ENCODE data around the gene HAO1. TPM values are rescaled to one million over a fixed set of nuclear protein-coding genes. Genes with fewer than 3 reads are reported as not detected.

Gene HAO1
- total and polyA plus RNA-seq, 4 donors: not detected

DNA sequence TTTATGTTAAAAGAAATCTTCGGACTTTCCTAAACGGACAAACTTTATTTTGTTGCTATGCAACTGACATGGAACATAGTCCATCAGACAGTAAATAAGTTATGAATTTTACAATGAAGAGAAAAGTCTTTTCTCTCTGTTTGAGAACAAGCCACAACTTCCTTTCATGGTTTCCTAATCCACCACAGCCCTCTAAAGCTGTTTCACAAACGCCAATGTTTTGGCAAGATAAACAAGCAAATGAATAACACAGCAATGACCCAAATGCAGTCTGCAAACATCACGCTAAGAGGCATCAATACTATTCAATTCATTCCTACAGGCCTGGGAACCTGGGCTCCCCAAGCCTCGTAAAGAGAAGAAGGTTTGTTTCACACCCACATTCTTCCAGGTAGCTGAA is 60.4 kb downstream of the HAO1 start:
- no peak overlapping the region for H3K9ac ChIP-seq (ENCODE audit: insufficient read depth in 1 of 2, low read length in 2 of 2)
- H3K27ac ChIP-seq (ENCODE audit: low read depth in 1 of 2, low read length in 1 of 2): no peak overlapping the region
- H3K36me3 ChIP-seq (ENCODE audit: control insufficient read depth in 4 of 4, insufficient read depth in 4 of 4, low read length in 4 of 4): no peaks in the 10 kb centered on the region
- peaks cover 0 to 3% (median 0%) of the 10 kb centered on the region in 5 donors for H3K4me1 ChIP-seq (ENCODE audit: control insufficient read depth in 5 of 5, insufficient read depth in 5 of 5, low read length in 5 of 5)
- ATAC-seq (ENCODE audit: insufficient read depth, low FRiP score) (no peak), DNase-seq (peak in 2 of 3 donors; percentile 4 to 20)
- no peak overlapping the region for H3K4me3 ChIP-seq
- WGBS, 2 donors: 6 to 20% methylated on average over 5 of the region's 5 CpGs
- TF ChIP-seq, protein P1, sequence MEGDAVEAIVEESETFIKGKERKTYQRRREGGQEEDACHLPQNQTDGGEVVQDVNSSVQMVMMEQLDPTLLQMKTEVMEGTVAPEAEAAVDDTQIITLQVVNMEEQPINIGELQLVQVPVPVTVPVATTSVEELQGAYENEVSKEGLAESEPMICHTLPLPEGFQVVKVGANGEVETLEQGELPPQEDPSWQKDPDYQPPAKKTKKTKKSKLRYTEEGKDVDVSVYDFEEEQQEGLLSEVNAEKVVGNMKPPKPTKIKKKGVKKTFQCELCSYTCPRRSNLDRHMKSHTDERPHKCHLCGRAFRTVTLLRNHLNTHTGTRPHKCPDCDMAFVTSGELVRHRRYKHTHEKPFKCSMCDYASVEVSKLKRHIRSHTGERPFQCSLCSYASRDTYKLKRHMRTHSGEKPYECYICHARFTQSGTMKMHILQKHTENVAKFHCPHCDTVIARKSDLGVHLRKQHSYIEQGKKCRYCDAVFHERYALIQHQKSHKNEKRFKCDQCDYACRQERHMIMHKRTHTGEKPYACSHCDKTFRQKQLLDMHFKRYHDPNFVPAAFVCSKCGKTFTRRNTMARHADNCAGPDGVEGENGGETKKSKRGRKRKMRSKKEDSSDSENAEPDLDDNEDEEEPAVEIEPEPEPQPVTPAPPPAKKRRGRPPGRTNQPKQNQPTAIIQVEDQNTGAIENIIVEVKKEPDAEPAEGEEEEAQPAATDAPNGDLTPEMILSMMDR (IDR thresholded peaks at IDR 0.05; ENCODE audit: control extremely low read depth, extremely low read depth): no peak
- peaks cover 0 to 2% (median 0%) of the 10 kb centered on the region in 4 donors for H3K9me3 ChIP-seq (ENCODE audit: control insufficient read depth in 4 of 4, insufficient read depth in 3 of 4, low read length in 3 of 4)
- no peaks in the 10 kb centered on the region for H3K27me3 ChIP-seq (ENCODE audit: control insufficient read depth in 3 of 3, insufficient read depth in 3 of 3, low read length in 2 of 3)

DNA sequence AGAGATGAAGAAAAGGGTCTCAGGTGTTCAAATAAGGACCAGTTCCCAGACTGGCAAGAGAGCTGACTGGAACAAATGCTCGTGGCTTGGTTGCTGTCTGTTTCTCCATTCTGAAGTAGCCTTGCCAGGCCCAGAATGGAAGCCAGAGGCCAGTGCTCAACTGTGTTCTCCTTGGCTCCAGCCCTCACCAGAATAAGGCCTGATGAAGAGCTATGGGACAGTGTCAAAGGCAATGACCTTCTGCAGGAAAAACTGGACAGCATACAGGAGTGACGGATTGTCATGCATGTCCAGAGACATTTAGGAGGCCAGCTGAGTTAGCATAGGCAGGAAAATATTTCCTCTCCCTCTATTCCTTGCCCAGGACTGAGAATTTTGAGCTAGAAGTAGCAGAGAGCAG is 72.2 kb downstream of the HAO1 start:
- DNase-seq (no peak), ATAC-seq (ENCODE audit: insufficient read depth, low FRiP score) (no peak)
- Histone ChIP-seq H3K4me1 (ENCODE audit: control insufficient read depth in 5 of 5, insufficient read depth in 5 of 5, low read length in 5 of 5) (peaks cover 0 to 3% (median 0%) of the 10 kb centered on the region in 5 donors), H3K36me3 (ENCODE audit: control insufficient read depth in 4 of 4, insufficient read depth in 4 of 4, low read length in 4 of 4) (no peaks in the 10 kb centered on the region), H3K4me3 (no peak overlapping the region), H3K27me3 (ENCODE audit: control insufficient read depth in 3 of 3, insufficient read depth in 3 of 3, low read length in 2 of 3) (no peaks in the 10 kb centered on the region), H3K9ac (ENCODE audit: insufficient read depth in 1 of 2, low read length in 2 of 2) (no peak overlapping the region), H3K27ac (ENCODE audit: low read depth in 1 of 2, low read length in 1 of 2) (no peak overlapping the region), H3K9me3 (ENCODE audit: control insufficient read depth in 4 of 4, insufficient read depth in 3 of 4, low read length in 3 of 4) (no peaks in the 10 kb centered on the region)
- WGBS, 2 donors: 83 to 88% methylated on average over 2 of the region's 2 CpGs
- TF ChIP-seq, protein P1 (IDR thresholded peaks at IDR 0.05; ENCODE audit: control extremely low read depth, extremely low read depth): no peak

DNA sequence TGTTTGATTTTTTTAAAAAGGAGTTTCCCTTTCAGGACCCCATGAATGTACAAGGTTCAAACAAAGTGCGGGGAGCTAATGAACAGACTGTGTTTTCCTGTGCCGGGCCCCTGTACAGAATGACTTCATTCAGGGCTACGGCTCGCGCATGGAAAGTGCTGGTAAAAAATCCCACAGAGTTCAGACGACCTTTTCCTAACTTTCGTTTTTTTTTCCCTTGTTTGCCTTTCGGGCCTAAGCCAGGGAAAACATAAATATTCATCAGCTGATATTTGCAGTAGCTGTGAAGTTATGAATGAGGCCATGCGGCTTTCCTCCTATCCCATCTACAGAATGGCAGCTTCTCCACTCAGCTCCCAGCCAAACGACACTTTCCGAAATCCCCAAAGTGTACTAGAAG is 74.0 kb downstream of the HAO1 start:
- Histone ChIP-seq H3K4me3 (no peak overlapping the region), H3K9ac (ENCODE audit: insufficient read depth in 1 of 2, low read length in 2 of 2) (no peak overlapping the region), H3K36me3 (ENCODE audit: control insufficient read depth in 4 of 4, insufficient read depth in 4 of 4, low read length in 4 of 4) (no peaks in the 10 kb centered on the region), H3K27ac (ENCODE audit: low read depth in 1 of 2, low read length in 1 of 2) (no peak overlapping the region), H3K4me1 (ENCODE audit: control insufficient read depth in 5 of 5, insufficient read depth in 5 of 5, low read length in 5 of 5) (peaks cover 0 to 3% (median 0%) of the 10 kb centered on the region in 5 donors), H3K9me3 (ENCODE audit: control insufficient read depth in 4 of 4, insufficient read depth in 3 of 4, low read length in 3 of 4) (no peaks in the 10 kb centered on the region), H3K27me3 (ENCODE audit: control insufficient read depth in 3 of 3, insufficient read depth in 3 of 3, low read length in 2 of 3) (no peaks in the 10 kb centered on the region)
- DNase-seq (peak; percentile 52 to 73 (median 73)), ATAC-seq (ENCODE audit: insufficient read depth, low FRiP score) (no peak)
- WGBS, 2 donors: 49 to 68% methylated on average over 11 of the region's 11 CpGs
- TF ChIP-seq, protein P1 (IDR thresholded peaks at IDR 0.05; ENCODE audit: control extremely low read depth, extremely low read depth): no peak

DNA sequence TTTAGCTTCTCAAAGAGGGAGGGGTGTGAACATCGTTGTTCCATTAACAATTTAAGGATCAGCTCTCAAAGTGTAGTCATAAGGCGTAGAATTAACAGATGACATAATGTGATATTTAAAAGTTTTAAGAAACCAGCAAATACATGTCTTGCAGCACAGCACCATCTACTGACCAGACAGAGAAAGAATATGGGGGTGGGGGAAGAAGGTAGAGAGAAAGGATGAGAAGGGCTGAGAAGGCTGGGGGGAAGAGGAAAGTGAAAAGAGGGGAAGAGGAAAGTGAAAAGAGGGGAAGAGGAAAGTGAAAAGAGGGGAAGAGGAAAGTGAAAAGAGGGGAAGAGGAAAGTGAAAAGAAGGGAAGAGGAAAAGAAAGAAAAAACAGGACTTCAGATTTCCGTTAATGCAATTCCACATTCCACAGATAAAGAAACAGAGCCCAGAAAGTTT is 80.9 kb downstream of the HAO1 start:
- peak; percentile 41 to 81 (median 74) for DNase-seq

More for the DNA sequence above, 80.9 kb downstream of the HAO1 start:
- H3K36me3 ChIP-seq (ENCODE audit: control insufficient read depth in 4 of 4, insufficient read depth in 4 of 4, low read length in 4 of 4): no peaks in the 10 kb centered on the region
- TF ChIP-seq, protein P1 (IDR thresholded peaks at IDR 0.05; ENCODE audit: control extremely low read depth, extremely low read depth): peak; percentile 40
- H3K27ac ChIP-seq (ENCODE audit: low read depth in 1 of 2, low read length in 1 of 2): no peak overlapping the region
- peak; percentile 79 for ATAC-seq (ENCODE audit: insufficient read depth, low FRiP score)
- WGBS, 2 donors: 18 to 22% methylated on average over 3 of the region's 3 CpGs
- no peak overlapping the region for H3K9ac ChIP-seq (ENCODE audit: insufficient read depth in 1 of 2, low read length in 2 of 2)
- no peaks in the 10 kb centered on the region for H3K27me3 ChIP-seq (ENCODE audit: control insufficient read depth in 3 of 3, insufficient read depth in 3 of 3, low read length in 2 of 3)
- no peaks in the 10 kb centered on the region for H3K9me3 ChIP-seq (ENCODE audit: control insufficient read depth in 4 of 4, insufficient read depth in 3 of 4, low read length in 3 of 4)
- no peak overlapping the region for H3K4me3 ChIP-seq
- no peaks in the 10 kb centered on the region for H3K4me1 ChIP-seq (ENCODE audit: control insufficient read depth in 5 of 5, insufficient read depth in 5 of 5, low read length in 5 of 5)
